HepG2 (cell line): Measurements from ENCODE around the gene MRPS5. TPM values are rescaled to one million over a fixed set of nuclear protein-coding genes. Genes with fewer than 3 reads are reported as not detected.

ENCODE experiments used
- ARNT ChIP-seq: fragments of 450-650 bp; IDR thresholded peaks from 2 replicates; pipeline ENCODE4 v1.6.1; 2017
- FOXC1 ChIP-seq: sonication (generic); formaldehyde crosslinking; IDR thresholded peaks from 2 replicates; pipeline ENCODE4 v1.8.0; 2022; ENCODE audit warnings: mild to moderate bottlenecking, missing genetic modification reagents, borderline replicate concordance
- HCFC1 ChIP-seq: fragments of 150-350 bp; IDR thresholded peaks from 2 replicates; pipeline ENCODE4 v1.6.1; 2014; ENCODE audit warnings: low read depth, low read length
- IRF9 ChIP-seq: sonication (generic); formaldehyde crosslinking; IDR thresholded peaks from 2 replicates; pipeline ENCODE4 v1.8.0; 2022; ENCODE audit warnings: missing genetic modification reagents, mild to moderate bottlenecking, borderline replicate concordance
- KDM2A ChIP-seq: sonication (generic); formaldehyde crosslinking; IDR thresholded peaks from 2 replicates; pipeline ENCODE4 v1.4.0; 2020; ENCODE audit warnings: low read depth, missing genetic modification reagents, borderline replicate concordance
- LCORL ChIP-seq, 2 experiments: fragments of 450-650 bp in 1 of 2; sonication (generic) in 1 of 2; formaldehyde crosslinking in 1 of 2; IDR thresholded peaks; 2 replicates each; pipeline versions ENCODE4 v1.5.0 to v1.6.1; 2017 to 2020; ENCODE audit warnings: antibody characterized with exemption in 1 of 2, missing genetic modification reagents in 1 of 2
- NFIC ChIP-seq: IDR thresholded peaks from 2 replicates; pipeline ENCODE4 v1.6.1; 2012; ENCODE audit warnings: mild to moderate bottlenecking, low read length, inconsistent platforms
- PLSCR1 ChIP-seq: sonication (generic); formaldehyde crosslinking; IDR thresholded peaks from 2 replicates; pipeline ENCODE4 v1.5.0; 2020; ENCODE audit warnings: missing genetic modification reagents, mild to moderate bottlenecking, borderline replicate concordance
- RARA ChIP-seq: IDR thresholded peaks from 2 replicates; pipeline ENCODE4 v1.6.1; 2016; ENCODE audit warnings: missing genetic modification reagents, missing compliant biosample characterization
- SALL2 ChIP-seq: sonication (generic); formaldehyde crosslinking; IDR thresholded peaks from 2 replicates; pipeline ENCODE4 v1.8.1; 2023; ENCODE audit warnings: mild to moderate bottlenecking, missing genetic modification reagents, inconsistent platforms
- STAT6 ChIP-seq: sonication (generic); formaldehyde crosslinking; IDR thresholded peaks from 2 replicates; pipeline ENCODE4 v1.4.0; 2020; ENCODE audit warnings: missing genetic modification reagents, mild to moderate bottlenecking, borderline replicate concordance
- TAF1 ChIP-seq: sonication (generic); formaldehyde crosslinking; IDR thresholded peaks from 2 replicates; pipeline ENCODE4 v1.4.0; 2020; ENCODE audit warnings: missing genetic modification reagents
- TCF7L2 ChIP-seq: IDR thresholded peaks from 2 replicates; pipeline ENCODE4 v1.6.1; 2011; ENCODE audit warnings: mild to moderate bottlenecking, low read depth, low read length, moderate library complexity
- TRIM24 ChIP-seq: sonication (generic); formaldehyde crosslinking; IDR thresholded peaks from 2 replicates; pipeline ENCODE4 v1.8.0; 2022; ENCODE audit warnings: mild to moderate bottlenecking, missing genetic modification reagents
- U2AF1 ChIP-seq: fragments of 200-400 bp; formaldehyde crosslinking; optimal IDR thresholded peaks from 2 replicates; pipeline ENCODE3; 2017; ENCODE audit warnings: mild to moderate bottlenecking, low read depth, low read length
- ZBTB7A ChIP-seq: sonication (generic); formaldehyde crosslinking; IDR thresholded peaks from 2 replicates; pipeline ENCODE4 v1.8.0; 2022; ENCODE audit warnings: mild to moderate bottlenecking, missing genetic modification reagents
- ZFP62 ChIP-seq: sonication (generic); formaldehyde crosslinking; IDR thresholded peaks from 2 replicates; pipeline ENCODE4 v1.4.0; 2020; ENCODE audit warnings: missing genetic modification reagents
- ZMYM3 ChIP-seq: sonication (generic); formaldehyde crosslinking; IDR thresholded peaks from 2 replicates; pipeline ENCODE4 v1.5.1; 2020; ENCODE audit warnings: mild to moderate bottlenecking, missing genetic modification reagents
- ZNF24 ChIP-seq: fragments of 450-650 bp; IDR thresholded peaks from 2 replicates; pipeline ENCODE4 v1.6.1; 2017; ENCODE audit warnings: antibody characterized with exemption, mild to moderate bottlenecking
- ZNF747 ChIP-seq: sonication (generic); formaldehyde crosslinking; IDR thresholded peaks from 2 replicates; pipeline ENCODE4 v1.8.1; 2023; ENCODE audit warnings: missing genetic modification reagents, mild to moderate bottlenecking, borderline replicate concordance
- ZNF816 ChIP-seq: sonication (generic); formaldehyde crosslinking; IDR thresholded peaks from 2 replicates; pipeline ENCODE4 v1.8.0; 2022; ENCODE audit warnings: missing genetic modification reagents, mild to moderate bottlenecking, borderline replicate concordance
- polyA plus RNA-seq, 8 experiments: library from polyadenylated mRNA; depleted of rRNA in 3 of 8; stranded (reverse) in 7 of 8; unstranded in 1 of 8; fragments of >200 nt; fragmentation: Illumina TruSeq in 4 of 8; extraction: Trizol in 4 of 8; gene quantifications; 2 replicates each; pipeline versions ENCODE4 v1.2.1 to v1.2.3, GENCODE V29; 2011 to 2016; ENCODE audit warnings: low read depth in 4 of 8, missing spikeins in 1 of 8, mixed read lengths in 1 of 8; ENCODE audit not compliant: insufficient read depth in 1 of 8
- total RNA-seq, 5 experiments: library from RNA; depleted of rRNA; stranded (reverse); fragments of >200 nt; fragmentation: Illumina TruSeq; extraction: Trizol; gene quantifications; 2 replicates each; pipeline ENCODE4 v1.2.3, GENCODE V29; 2016; ENCODE audit warnings: low read depth in 1 of 5
- TF ChIP-seq, protein P1 (sequence below): sonication (generic); formaldehyde crosslinking; IDR thresholded peaks from 2 replicates; pipeline ENCODE4 v1.4.0; 2020; ENCODE audit warnings: mild to moderate bottlenecking, missing genetic modification reagents
- TF ChIP-seq, protein P2 (sequence below): sonication (generic); formaldehyde crosslinking; IDR thresholded peaks from 2 replicates; pipeline ENCODE4 v1.4.0; 2020; ENCODE audit warnings: missing genetic modification reagents

The MRPS5 gene
- total and polyA plus RNA-seq, 2 of the 13 experiments (the other 11 are each of a cell fraction or from before 2014, with no cell fraction given) = 98.8 to 134 TPM

DNA sequence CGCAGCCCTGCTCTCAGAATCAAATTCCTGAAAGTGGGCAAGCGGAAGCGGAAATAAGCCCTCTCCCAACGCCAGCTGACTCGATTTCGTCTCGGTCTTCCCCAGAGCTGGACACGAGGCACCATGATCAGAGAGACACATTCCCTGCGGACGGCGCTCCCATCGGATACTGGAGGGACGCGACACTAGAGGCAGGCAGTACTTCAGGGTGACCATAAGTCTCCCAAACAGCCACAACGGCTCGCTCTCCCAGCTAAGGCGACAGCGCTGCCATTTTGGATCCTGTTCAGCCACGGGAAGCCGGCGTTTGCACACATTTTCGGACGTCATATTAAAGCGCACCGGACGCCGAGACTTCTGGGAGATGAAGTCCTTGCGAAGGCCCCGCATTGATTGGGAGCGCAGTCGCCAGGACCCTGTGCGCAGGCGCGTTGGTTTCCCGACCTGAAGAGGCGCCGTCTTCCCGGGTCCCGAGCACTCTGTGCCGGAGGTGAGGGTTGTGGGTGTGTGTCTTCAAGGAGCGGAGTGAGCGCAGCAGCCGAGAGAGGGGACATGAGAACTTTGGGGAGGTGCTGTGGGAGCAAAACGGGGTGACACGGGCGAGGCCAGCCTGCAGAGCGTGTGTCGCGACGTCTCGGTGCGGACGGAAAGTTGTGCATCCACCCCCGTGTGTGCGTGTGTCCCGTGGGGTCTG is 43.9 kb upstream of the MRPS5 start, which contains the start of gene ZNF2 (continued):
- TF ChIP-seq ARNT (no peak), ZNF747 (peak; percentile 93; the same call in 1 of the 2 replicates), NFIC (no peak), LCORL (IDR thresholded peaks at IDR 0.05) (0 out of 2 replicates have a peak, but pooled peaks have one; percentile 33), LCORL (CRISPR knock-in tag; IDR thresholded peaks at IDR 0.05) (peak; percentile 74; the same call in 1 of the 2 replicates), ZBTB7A (CRISPR knock-in tag) (no peak), STAT6 (CRISPR knock-in tag) (peak; percentile 89; the same call in 1 of the 2 replicates), HCFC1 (peak; percentile 99), TCF7L2 (no peak), ZNF816 (no peak), FOXC1 (peak; percentile 88; the same call in 1 of the 2 replicates), SALL2 (CRISPR knock-in tag) (peak; percentile 78; the same call in 1 of the 2 replicates), ZMYM3 (no peak), RARA (CRISPR knock-in tag) (peak; percentile 45; the same call in 1 of the 2 replicates), KDM2A (peak; percentile 92), ZNF24 (no peak), TAF1 (CRISPR knock-in tag) (peak; percentile 99), U2AF1 (peak; percentile 95), PLSCR1 (CRISPR knock-in tag) (no peak), ZFP62 (no peak), IRF9 (CRISPR knock-in tag) (peak; percentile 97), TRIM24 (CRISPR knock-in tag) (no peak)
- TF ChIP-seq, protein P1, sequence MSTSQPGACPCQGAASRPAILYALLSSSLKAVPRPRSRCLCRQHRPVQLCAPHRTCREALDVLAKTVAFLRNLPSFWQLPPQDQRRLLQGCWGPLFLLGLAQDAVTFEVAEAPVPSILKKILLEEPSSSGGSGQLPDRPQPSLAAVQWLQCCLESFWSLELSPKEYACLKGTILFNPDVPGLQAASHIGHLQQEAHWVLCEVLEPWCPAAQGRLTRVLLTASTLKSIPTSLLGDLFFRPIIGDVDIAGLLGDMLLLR (CRISPR knock-in tag) = no peak
- TF ChIP-seq, protein P2, sequence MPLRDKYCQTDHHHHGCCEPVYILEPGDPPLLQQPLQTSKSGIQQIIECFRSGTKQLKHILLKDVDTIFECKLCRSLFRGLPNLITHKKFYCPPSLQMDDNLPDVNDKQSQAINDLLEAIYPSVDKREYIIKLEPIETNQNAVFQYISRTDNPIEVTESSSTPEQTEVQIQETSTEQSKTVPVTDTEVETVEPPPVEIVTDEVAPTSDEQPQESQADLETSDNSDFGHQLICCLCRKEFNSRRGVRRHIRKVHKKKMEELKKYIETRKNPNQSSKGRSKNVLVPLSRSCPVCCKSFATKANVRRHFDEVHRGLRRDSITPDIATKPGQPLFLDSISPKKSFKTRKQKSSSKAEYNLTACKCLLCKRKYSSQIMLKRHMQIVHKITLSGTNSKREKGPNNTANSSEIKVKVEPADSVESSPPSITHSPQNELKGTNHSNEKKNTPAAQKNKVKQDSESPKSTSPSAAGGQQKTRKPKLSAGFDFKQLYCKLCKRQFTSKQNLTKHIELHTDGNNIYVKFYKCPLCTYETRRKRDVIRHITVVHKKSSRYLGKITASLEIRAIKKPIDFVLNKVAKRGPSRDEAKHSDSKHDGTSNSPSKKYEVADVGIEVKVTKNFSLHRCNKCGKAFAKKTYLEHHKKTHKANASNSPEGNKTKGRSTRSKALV (CRISPR knock-in tag) = no peak
